SH-SY5Y (cell line): Measurements from ENCODE around the gene MGAT5.

Experiments
- GATA2 ChIP-seq: IDR thresholded peaks from 2 replicates; pipeline ENCODE4 v1.6.1; 2011; ENCODE audit warnings: mild to moderate bottlenecking, low read depth, low read length
- GATA3 ChIP-seq: IDR thresholded peaks from 2 replicates; pipeline ENCODE4 v1.6.1; 2011; ENCODE audit warnings: low read depth, mild to moderate bottlenecking, low read length, moderate library complexity

DNA sequence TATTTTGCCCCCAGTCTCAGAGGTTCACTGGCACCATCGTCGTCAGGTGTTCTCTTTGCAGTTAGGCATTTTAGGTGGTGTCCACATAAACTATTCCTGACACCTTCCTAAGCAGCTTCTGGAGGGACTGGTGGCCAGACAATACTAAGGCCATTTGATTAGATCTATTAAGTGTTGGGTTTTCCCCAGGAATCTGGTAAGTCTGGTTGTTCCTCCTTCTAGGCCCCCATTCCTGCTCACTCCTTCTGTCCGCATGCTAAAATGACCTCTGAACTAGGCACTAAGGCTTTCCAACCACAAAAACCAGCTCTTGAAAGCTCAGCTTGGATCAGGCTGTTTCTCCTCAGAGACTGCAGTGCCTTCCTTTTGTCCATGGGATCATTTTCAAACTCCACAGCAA lies 100.7 kb downstream of the MGAT5 start:
- no peak for TF ChIP-seq GATA2
- TF ChIP-seq GATA3 = no peak
